Adrenal gland (tissue), 5 donors: Measurements from ENCODE around the gene SERP2.

Experiments
- CTCF ChIP-seq, 6 experiments: fragments of 450-650 bp in 4 of 6; fragments of 200-600 bp in 2 of 6; sonication (generic) in 1 of 6; IDR thresholded peaks; 1 replicate in 5 of 6; 2 replicates in 1 of 6; pipeline versions ENCODE4 v1.5.1 to v1.8.0; 2016 to 2021; ENCODE audit warnings: antibody characterized with exemption in 6 of 6, mild to moderate bottlenecking in 2 of 6, moderate library complexity in 1 of 6
- POLR2A ChIP-seq, 2 donors: fragments of 450-650 bp; IDR thresholded peaks; one replicate each; pipeline ENCODE4 v1.6.1; 2017; ENCODE audit warnings: antibody characterized with exemption in 2 of 2, mild to moderate bottlenecking in 2 of 2, moderate library complexity in 1 of 2
- donor health status: DM: no; HTN: no; CAD: no.

GRCh38 chr13:44426461-44426860 lies 52.8 kb downstream of the SERP2 start:
- TF ChIP-seq CTCF (IDR thresholded peaks at IDR 0.05) (no peak), POLR2A (IDR thresholded peaks at IDR 0.05) (no peak)
